Measurements from ENCODE around the gene ZSWIM8. TPM values are rescaled to one million over a fixed set of nuclear protein-coding genes. Genes with fewer than 3 reads are reported as not detected.
"Not testable (repeated sequence)": the region's sequence is repeated elsewhere in the genome, so short reads cannot be mapped to it uniquely, and the experiment has no call there.

The ZSWIM8 gene
- total RNA-seq = 10 to 100 TPM; 37.6 to 63.2 TPM

- no peaks in the 10 kb centered on the region for H3K27me3 ChIP-seq
- H3K27ac ChIP-seq = peak within 1 kb of the TSS; percentile 90 to 91
- peaks cover 0 to 54% of the 10 kb centered on the region in 2 donors for H3K4me1 ChIP-seq
- peak within 1 kb of the TSS; percentile 84 to 96 for H3K4me3 ChIP-seq
- no peak for TF ChIP-seq CTCF (IDR thresholded peaks at IDR 0.05)
- peaks cover 15% of the 10 kb centered on the region for H3K36me3 ChIP-seq
- H3K9me3 ChIP-seq = no peaks in the 10 kb centered on the region
- DNase-seq (ENCODE audit: low spot score) = peak; percentile 89
These were observed at the start of gene ZSWIM8 for GRCh38 chr10:73785211-73785720. Gene ZSWIM8 (plus strand): TSS chr10:73785606. CDS start chr10:73785879, 273 bp downstream.

DNA sequence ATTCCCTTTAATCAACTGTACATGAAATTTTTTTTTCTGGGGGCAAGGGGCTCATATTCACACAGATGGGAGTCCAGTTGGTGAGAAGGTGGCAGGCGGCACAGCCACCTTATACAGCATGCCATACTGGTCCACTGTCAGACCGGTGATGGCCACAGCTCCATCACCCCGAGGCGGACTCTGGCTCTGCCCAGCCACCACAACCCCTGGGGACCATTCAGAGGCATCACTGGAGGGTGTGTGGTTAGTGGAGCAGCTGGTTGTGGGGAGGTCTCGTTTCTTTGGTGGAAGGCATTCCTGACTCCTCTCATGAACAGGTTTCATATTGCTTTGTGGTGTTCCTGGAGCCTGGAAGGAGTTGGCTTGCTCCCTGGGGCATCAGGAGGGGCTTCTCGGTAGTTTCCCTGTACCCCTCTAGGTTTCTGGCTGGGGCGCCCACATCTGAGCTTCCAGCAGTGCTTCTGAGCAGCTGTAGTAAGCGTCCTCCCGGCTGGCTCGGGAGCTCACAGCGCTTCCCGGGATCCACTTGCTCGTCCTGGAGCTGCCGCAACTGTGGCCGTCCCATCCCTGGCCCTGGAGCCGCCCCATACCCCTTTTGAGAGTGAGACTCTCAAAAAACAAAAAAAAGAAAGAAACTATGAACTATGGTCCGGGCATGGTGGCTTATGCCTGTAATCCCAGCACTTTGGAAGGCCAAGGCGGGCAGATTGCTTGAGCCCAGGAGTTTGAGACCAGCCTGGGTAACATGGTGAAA is 44.7 kb upstream of the ZSWIM8 start:
- H3K4me3 ChIP-seq; H3K27me3 ChIP-seq; H3K27ac ChIP-seq; H3K36me3 ChIP-seq; H3K9me3 ChIP-seq; DNase-seq (ENCODE audit: low spot score): not testable (repeated sequence)
- H3K4me1 ChIP-seq = peaks cover 0 to 26% of the 10 kb centered on the region in 2 donors

GRCh38 chr10:73742454-73742734 is 43.0 kb upstream of the ZSWIM8 start:
- DNase-seq (ENCODE audit: low spot score) = no peak
- Histone ChIP-seq H3K36me3 (peaks cover 13% of the 10 kb centered on the region), H3K27ac (no peak overlapping the region), H3K9me3 (no peaks in the 10 kb centered on the region), H3K4me1 (peaks cover 0 to 35% of the 10 kb centered on the region in 2 donors), H3K4me3 (no peak overlapping the region), H3K27me3 (no peaks in the 10 kb centered on the region)
- TF ChIP-seq CTCF (IDR thresholded peaks at IDR 0.05) = no peak

DNA sequence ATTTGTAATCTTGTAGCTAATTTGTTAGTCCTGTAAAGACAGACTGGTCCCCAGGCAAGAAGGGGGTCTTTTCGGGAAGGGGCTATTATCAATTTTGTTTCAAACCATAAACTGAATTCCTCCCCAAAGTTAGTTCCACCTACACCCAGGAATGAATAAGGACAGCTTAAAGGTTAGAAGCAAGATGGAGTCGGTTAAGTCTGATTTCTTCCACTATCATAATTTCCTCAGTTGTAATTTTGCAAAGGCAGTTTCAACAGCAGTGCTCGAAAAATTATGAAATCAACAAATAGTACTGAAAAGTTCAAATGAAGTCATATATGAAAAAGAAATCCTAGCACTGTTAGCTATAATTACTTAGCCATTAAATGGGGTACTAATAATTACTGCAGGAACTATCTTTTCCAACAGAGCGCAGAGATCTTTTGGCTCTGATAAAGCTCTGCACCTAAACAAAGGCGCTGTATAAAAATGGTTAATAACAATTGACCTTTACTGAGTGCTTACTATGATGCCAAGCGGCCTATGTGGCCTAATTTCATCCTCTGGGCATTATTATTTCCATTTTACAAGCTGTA is 42.0 kb upstream of the ZSWIM8 start:
- no peaks in the 10 kb centered on the region for H3K9me3 ChIP-seq
- no peak for DNase-seq (ENCODE audit: low spot score)
- TF ChIP-seq CTCF (IDR thresholded peaks at IDR 0.05) = no peak
- H3K27me3 ChIP-seq = no peaks in the 10 kb centered on the region
- H3K4me1 ChIP-seq = peaks cover 0 to 37% of the 10 kb centered on the region in 2 donors
- peaks cover 20% of the 10 kb centered on the region for H3K36me3 ChIP-seq
- H3K4me3 ChIP-seq = peak overlapping the region; percentile 90
- H3K27ac ChIP-seq = peak overlapping the region; percentile 87 to 90

- Histone ChIP-seq H3K4me3 (peak within 1 kb of the TSS; percentile 90), H3K36me3 (peaks cover 27% of the 10 kb centered on the region), H3K27ac (peak within 1 kb of the TSS; percentile 87 to 90), H3K4me1 (peaks cover 0 to 44% of the 10 kb centered on the region in 2 donors), H3K9me3 (no peaks in the 10 kb centered on the region), H3K27me3 (no peaks in the 10 kb centered on the region)
- DNase-seq (ENCODE audit: low spot score) = peak; percentile 98
- no peak for TF ChIP-seq CTCF (IDR thresholded peaks at IDR 0.05)
These were observed 41.3 kb upstream of the ZSWIM8 start, which contains the start of gene SEC24C for GRCh38 chr10:73743905-73744663. Gene SEC24C (plus strand): TSS chr10:73744372. CDS start chr10:73746833, 2,461 bp downstream.

DNA sequence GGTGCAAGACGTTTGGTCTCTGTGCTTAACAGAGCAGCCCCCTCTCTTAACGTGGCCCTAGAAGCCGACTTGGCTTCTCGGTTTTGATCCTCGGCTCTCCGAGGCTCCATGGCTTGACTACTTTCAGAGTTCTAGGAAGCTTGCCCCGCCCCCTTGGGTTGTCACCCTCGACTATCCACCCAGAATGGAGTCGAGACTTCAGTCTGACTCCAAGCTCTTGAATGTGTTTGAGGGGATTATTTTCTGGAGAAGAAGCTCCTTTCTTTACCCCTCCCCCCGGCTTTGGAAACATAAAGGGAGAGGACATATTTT is 40.8 kb upstream of the ZSWIM8 start:
- H3K9me3 ChIP-seq = no peaks in the 10 kb centered on the region
- H3K4me3 ChIP-seq = peak overlapping the region; percentile 90
- TF ChIP-seq CTCF (IDR thresholded peaks at IDR 0.05) = no peak
- peak overlapping the region; percentile 87 to 90 for H3K27ac ChIP-seq
- peaks cover 0 to 44% of the 10 kb centered on the region in 2 donors for H3K4me1 ChIP-seq
- no peak for DNase-seq (ENCODE audit: low spot score)
- H3K27me3 ChIP-seq = no peaks in the 10 kb centered on the region
- peaks cover 30% of the 10 kb centered on the region for H3K36me3 ChIP-seq

Data from right atrium auricular region (tissue), 2 donors.